Measurements from ENCODE around the gene PFKL.
A peak's percentile ranks its signal among the peaks of the same experiment; 100 is the strongest.

- no peak for TF ChIP-seq MAX (CRISPR knock-in tag; IDR thresholded peaks at IDR 0.05)
- TF ChIP-seq ZNF138 (CRISPR knock-in tag; conservative IDR thresholded peaks at IDR 0.05), result no peak
- peak; percentile 51 for TF ChIP-seq CTCF (IDR thresholded peaks at IDR 0.05)
- TF ChIP-seq JUN (CRISPR knock-in tag; IDR thresholded peaks at IDR 0.05), result no peak
- no peak for TF ChIP-seq TCF7 (CRISPR knock-in tag; IDR thresholded peaks at IDR 0.05; ENCODE audit: low read depth)
- no peak for TF ChIP-seq CREB1 (CRISPR knock-in tag; IDR thresholded peaks at IDR 0.05)
- no peak for TF ChIP-seq STAT6 (CRISPR knock-in tag; conservative IDR thresholded peaks at IDR 0.05; ENCODE audit: low read depth)
- TF ChIP-seq ZNF232 (CRISPR knock-in tag; IDR thresholded peaks at IDR 0.05), result no peak
- no peak for TF ChIP-seq NFYB (CRISPR knock-in tag; conservative IDR thresholded peaks at IDR 0.05; ENCODE audit: low read depth)
- TF ChIP-seq USF2 (CRISPR knock-in tag; IDR thresholded peaks at IDR 0.05), result no peak
- TF ChIP-seq IRF2 (CRISPR knock-in tag; IDR thresholded peaks at IDR 0.05; ENCODE audit: borderline replicate concordance, low read depth), result no peak
- no peak for TF ChIP-seq ATF3 (CRISPR knock-in tag; conservative IDR thresholded peaks at IDR 0.05)
- no peak for TF ChIP-seq KAT7 (CRISPR knock-in tag; IDR thresholded peaks at IDR 0.05; ENCODE audit: borderline replicate concordance)
Observed at GRCh38 chr21:44297525-44298290, 2.1 kb upstream of the PFKL start.

Data from WTC11 (cell line).